H1 (cell line): Measurements from ENCODE around the gene UBE3C. TPM values are rescaled to one million over a fixed set of nuclear protein-coding genes. Genes with fewer than 3 reads are reported as not detected.

Source experiments
- CTCF ChIA-PET: fragments of 300-600 bp; sonication (Branson Sonifier 250); formaldehyde crosslinking; loops from one replicate; lab custom pipeline; 2021; ENCODE audit not compliant: partially characterized antibody; lab: Charles Lee
- POLR2A ChIA-PET: fragments of 300-600 bp; sonication (Branson Sonifier 250); formaldehyde crosslinking; loops from one replicate; lab custom pipeline; 2021; ENCODE audit warnings: inconsistent platforms; ENCODE audit not compliant: partially characterized antibody; lab: Charles Lee
- DNase-seq, 2 experiments: peaks; one replicate each; pipeline versions ENCODE4 v3.0.0 to v3.0.0-alpha.2; 2010 to 2022; ENCODE audit warnings: low spot score in 2 of 2, low read depth in 1 of 2, mixed read lengths in 1 of 2
- FAIRE-seq: peaks from 2 replicates; lab custom pipeline; 2011; peaks lifted over from hg19 to GRCh38; lab: Jason Lieb, UNC
- H2AFZ ChIP-seq: 2 replicates; pipeline ENCODE4 v1.8.1; 2012; ENCODE audit warnings: low read length, inconsistent platforms
- H2AK5ac ChIP-seq: 2 replicates; pipeline ENCODE4 v1.6.1; 2013; ENCODE audit warnings: low read depth, low read length
- H2BK120ac ChIP-seq: replicated peaks from 2 replicates; pipeline ENCODE3; 2013; ENCODE audit warnings: low read depth, low read length, inconsistent platforms
- H2BK12ac ChIP-seq: 2 replicates; pipeline ENCODE4 v1.6.1; 2013; ENCODE audit warnings: low read depth, low read length
- H2BK15ac ChIP-seq: 2 replicates; pipeline ENCODE4 v1.6.1; 2013; ENCODE audit warnings: low read length
- H2BK20ac ChIP-seq: 2 replicates; pipeline ENCODE4 v1.6.1; 2013; ENCODE audit warnings: low read length
- H2BK5ac ChIP-seq: 2 replicates; pipeline ENCODE4 v1.6.1; 2013; ENCODE audit warnings: low read depth, low read length
- H3K14ac ChIP-seq: 2 replicates; pipeline ENCODE4 v1.6.1; 2013; ENCODE audit warnings: inconsistent platforms; ENCODE audit not compliant: insufficient read length
- H3K18ac ChIP-seq: 2 replicates; pipeline ENCODE4 v1.6.1; 2013; ENCODE audit warnings: low read length; ENCODE audit errors: extremely low read depth
- H3K23ac ChIP-seq: 2 replicates; pipeline ENCODE4 v1.6.1; 2013; ENCODE audit warnings: inconsistent platforms; ENCODE audit not compliant: insufficient read length
- H3K23me2 ChIP-seq: 2 replicates; pipeline ENCODE4 v1.6.1; 2013; ENCODE audit warnings: low read depth, low read length
- H3K27ac ChIP-seq: 2 replicates; pipeline ENCODE4 v1.6.1; 2011; ENCODE audit warnings: low read depth, low read length, inconsistent platforms
- H3K27me3 ChIP-seq, 4 experiments: replicated peaks in 1 of 4; 1 replicate in 1 of 4; 2 replicates in 3 of 4; pipeline versions ENCODE4 v1.6.1 to v1.8.1; 2011 to 2013; ENCODE audit warnings: low read length in 3 of 4, mild to moderate bottlenecking in 3 of 4, inconsistent platforms in 2 of 4, mixed read lengths in 2 of 4, moderate library complexity in 1 of 4; ENCODE audit not compliant: control insufficient read depth in 3 of 4, insufficient read depth in 3 of 4; ENCODE audit errors: extremely low read depth in 1 of 4
- H3K36me3 ChIP-seq, 4 experiments: 2 replicates each; pipeline versions ENCODE4 v1.6.1 to v1.8.1; 2011 to 2013; ENCODE audit warnings: mild to moderate bottlenecking in 4 of 4, low read length in 3 of 4, moderate library complexity in 2 of 4, control low read depth in 1 of 4, inconsistent platforms in 1 of 4; ENCODE audit not compliant: insufficient read depth in 4 of 4, control insufficient read depth in 2 of 4
- H3K4ac ChIP-seq: replicated peaks from 2 replicates; pipeline ENCODE3; 2013; ENCODE audit warnings: low read length, low read depth, mixed read lengths, inconsistent platforms; ENCODE audit not compliant: insufficient read length
- H3K4me1 ChIP-seq, 4 experiments: replicated peaks in 1 of 4; 1 replicate in 1 of 4; 2 replicates in 3 of 4; pipeline versions ENCODE4 v1.6.1 to v1.8.1; 2011 to 2013; ENCODE audit warnings: low read length in 3 of 4, inconsistent platforms in 2 of 4, mixed read lengths in 1 of 4; ENCODE audit not compliant: insufficient read depth in 4 of 4, control insufficient read depth in 3 of 4
- H3K4me2 ChIP-seq, 2 experiments: 2 replicates each; pipeline versions ENCODE4 v1.6.1 to v1.8.1; 2011 to 2013; ENCODE audit warnings: low read depth in 2 of 2, low read length in 2 of 2, control low read depth in 1 of 2, inconsistent platforms in 1 of 2, mild to moderate bottlenecking in 1 of 2; ENCODE audit not compliant: insufficient read depth in 1 of 2
- H3K4me3 ChIP-seq, 4 experiments: fragments of 200-600, 300-600 bp in 1 of 4; sonication (generic), shearing (Covaris generic), sonication (Bioruptor Twin) in 1 of 4; 2 replicates each; pipeline versions ENCODE4 v1.5.1 to v1.8.1; 2011 to 2016; ENCODE audit warnings: low read length in 4 of 4, low read depth in 3 of 4, control low read depth in 2 of 4, inconsistent platforms in 2 of 4, mild to moderate bottlenecking in 2 of 4, mixed read lengths in 1 of 4, moderate library complexity in 1 of 4; ENCODE audit not compliant: insufficient read depth in 2 of 4; ENCODE audit errors: extremely low read depth in 1 of 4
- H3K56ac ChIP-seq: replicated peaks from 2 replicates; pipeline ENCODE3; 2013; ENCODE audit warnings: low read depth, mild to moderate bottlenecking, mixed read lengths, low read length, inconsistent platforms; ENCODE audit not compliant: insufficient read length
- H3K79me1 ChIP-seq: 2 replicates; pipeline ENCODE4 v1.6.1; 2013; ENCODE audit warnings: low read depth, low read length, control low read depth
- H3K79me2 ChIP-seq, 2 experiments: 2 replicates each; pipeline versions ENCODE4 v1.6.1 to v1.8.1; 2012 to 2013; ENCODE audit warnings: low read length in 2 of 2, mild to moderate bottlenecking in 2 of 2, inconsistent platforms in 1 of 2; ENCODE audit not compliant: insufficient read depth in 2 of 2, control insufficient read depth in 1 of 2
- H3K9ac ChIP-seq, 4 experiments: replicated peaks in 1 of 4; 1 replicate in 1 of 4; 2 replicates in 3 of 4; pipeline versions ENCODE4 v1.6.1 to v1.8.1; 2011 to 2013; ENCODE audit warnings: low read depth in 3 of 4, low read length in 3 of 4, control low read depth in 2 of 4, mild to moderate bottlenecking in 2 of 4, moderate library complexity in 2 of 4, inconsistent platforms in 1 of 4; ENCODE audit errors: extremely low read depth in 1 of 4
- H3K9me3 ChIP-seq, 2 experiments: 2 replicates each; pipeline versions ENCODE4 v1.6.1 to v1.8.1; 2012 to 2013; ENCODE audit warnings: mild to moderate bottlenecking in 2 of 2, moderate library complexity in 2 of 2, control low read depth in 1 of 2, inconsistent platforms in 1 of 2, low read depth in 1 of 2, low read length in 1 of 2, mixed read lengths in 1 of 2; ENCODE audit not compliant: insufficient read depth in 2 of 2
- H4K20me1 ChIP-seq, 2 experiments: replicated peaks in 1 of 2; 2 replicates each; pipeline versions ENCODE3 to v1.8.1; 2011 to 2013; ENCODE audit warnings: inconsistent platforms in 2 of 2, low read length in 2 of 2, mild to moderate bottlenecking in 1 of 2; ENCODE audit not compliant: insufficient read depth in 2 of 2, control insufficient read depth in 1 of 2
- H4K5ac ChIP-seq: 2 replicates; pipeline ENCODE4 v1.6.1; 2013; ENCODE audit warnings: low read length, low read depth, mixed read lengths, inconsistent platforms; ENCODE audit not compliant: insufficient read length
- H4K8ac ChIP-seq: 2 replicates; pipeline ENCODE4 v1.8.0; 2013; ENCODE audit warnings: mild to moderate bottlenecking, moderate library complexity, low read length, inconsistent platforms; ENCODE audit not compliant: insufficient read depth; ENCODE audit errors: extremely low read depth
- H4K91ac ChIP-seq: replicated peaks from 2 replicates; pipeline ENCODE3; 2013; ENCODE audit warnings: low read length, mixed read lengths, inconsistent platforms; ENCODE audit not compliant: insufficient read length
- E2F6 ChIP-seq: IDR thresholded peaks from 2 replicates; pipeline ENCODE4 v1.6.1; 2012; ENCODE audit warnings: inconsistent platforms
- JUND ChIP-seq: IDR thresholded peaks from 2 replicates; pipeline ENCODE4 v1.6.1; 2011; ENCODE audit warnings: mild to moderate bottlenecking, improper control_type of control experiment, low read length
- MAX ChIP-seq: IDR thresholded peaks from 2 replicates; pipeline ENCODE4 v1.6.1; 2012; ENCODE audit warnings: inconsistent platforms
- RNF2 ChIP-seq: fragments of 200-900, 300-1000 bp; sonication (generic); IDR thresholded peaks from 2 replicates; pipeline ENCODE4 v1.7.1; 2016; ENCODE audit warnings: borderline replicate concordance, low read depth, mild to moderate bottlenecking, antibody characterized with exemption, low read length; ENCODE audit not compliant: poor library complexity, severe bottlenecking; ENCODE audit errors: missing control alignments
- TCF12 ChIP-seq: IDR thresholded peaks from 2 replicates; pipeline ENCODE4 v1.6.1; 2011; ENCODE audit warnings: low read depth, mild to moderate bottlenecking, low read length
- WGBS, 2 experiments: shearing (Covaris generic) in 1 of 2; methylation state at CpG; one replicate each; pipeline versions ENCODE4 v1.1.6 to v1.1.7; 2013 to 2015; ENCODE audit warnings: low lambda C conversion rate in 2 of 2, mixed read lengths in 2 of 2, inconsistent platforms in 1 of 2, low coverage in 1 of 2, missing lambda C conversion rate in 1 of 2; ENCODE audit not compliant: insufficient replicate concordance in 2 of 2, insufficient coverage in 1 of 2, insufficient read length in 1 of 2; ENCODE audit errors: extremely low coverage in 1 of 2, missing lambda C conversion rate in 1 of 2; 5-methylcytosine and 5-hydroxymethylcytosine counted together
- polyA plus RNA-seq, 7 experiments: library from polyadenylated mRNA; depleted of rRNA in 3 of 7; stranded (reverse) in 5 of 7; unstranded in 2 of 7; fragments of >200 nt in 5 of 7; fragments of 200-250 nt in 2 of 7; gene quantifications; 1 replicate in 5 of 7; 2 replicates in 1 of 7; 4 replicates in 1 of 7; pipeline versions ENCODE4 v1.2.1 to v1.2.3, GENCODE V29; 2011 to 2013; ENCODE audit warnings: missing spikeins in 2 of 7, mixed read lengths in 2 of 7
- total RNA-seq: library from RNA; stranded (reverse); fragmentation: NEBNext Ultra II Directional; extraction: Animal tissue kit (Norgen Biotek cat#: 25700); gene quantifications from 2 replicates; pipeline ENCODE4 v1.2.1, GENCODE V29; 2021

Gene UBE3C
- total and polyA plus RNA-seq, 2 of the 8 experiments (the other 6 are each of a cell fraction or from before 2014, with no cell fraction given), result 32.0 to 54.1 TPM

- H3K23me2 ChIP-seq, result peaks cover 8% of the 10 kb centered on the region
- peak overlapping the region; percentile 90; the same call in 1 of the 2 replicates for H4K8ac ChIP-seq
- H3K4me1 ChIP-seq, result peaks cover 0 to 10% (median 8%) of the 10 kb centered on the region in 4 experiments; a peak in 6 of 7 replicates
- FAIRE-seq, result no peak
- H2AFZ ChIP-seq, result no peak overlapping the region
- ChIA-PET CTCF (interaction anchor here (3.2 kb wide), 1 partner anchor 11 kb away, joined by 15 read pairs; no protein-coding TSS in a partner anchor), POLR2A (interaction anchor here (1.0 to 1.9 kb wide), 4 partner anchors 9 to 111 kb away, joined by 3 to 8 read pairs (median 4); no protein-coding TSS in a partner anchor)
- peaks cover 9% of the 10 kb centered on the region for H3K79me1 ChIP-seq
- H3K9ac ChIP-seq, result peak overlapping the region; percentile 63 to 83 (median 75)
- H3K4ac ChIP-seq, result no peak overlapping the region
- H4K5ac ChIP-seq, result peak overlapping the region; percentile 22
- H3K4me3 ChIP-seq, result peak overlapping the region; percentile 61 to 95 (median 93)
- DNase-seq, result peak in 1 of 2 experiments; percentile 20
- no peak overlapping the region for H2BK5ac ChIP-seq
- no peak overlapping the region for H2BK120ac ChIP-seq
- H2BK20ac ChIP-seq, result no peak overlapping the region
- H3K27me3 ChIP-seq, result no peaks in the 10 kb centered on the region
- no peak overlapping the region for H3K18ac ChIP-seq
- H3K36me3 ChIP-seq, result peaks cover 2 to 24% (median 5%) of the 10 kb centered on the region in 4 experiments; a peak in 4 of 8 replicates
- TF ChIP-seq TCF12, result no peak
- peak; percentile 66 for TF ChIP-seq E2F6
- no peak for TF ChIP-seq JUND
- no peak for TF ChIP-seq RNF2
- peak; percentile 59; the same call in 1 of the 2 replicates for TF ChIP-seq MAX
- H3K23ac ChIP-seq, result no peak overlapping the region
- H2AK5ac ChIP-seq, result no peak overlapping the region
- peak overlapping the region; percentile 95 to 99 for H3K4me2 ChIP-seq
- H4K91ac ChIP-seq, result peak overlapping the region; percentile 79
- H3K9me3 ChIP-seq, result no peaks in the 10 kb centered on the region
- H3K56ac ChIP-seq, result peak overlapping the region; percentile 33
- H4K20me1 ChIP-seq, result peaks cover 27 to 40% of the 10 kb centered on the region in 2 experiments
- H3K14ac ChIP-seq, result no peak overlapping the region
- peaks cover 47 to 57% of the 10 kb centered on the region in 2 experiments for H3K79me2 ChIP-seq
- peak overlapping the region; percentile 75 for H3K27ac ChIP-seq
- 34% methylated on average over 19 of the region's 19 CpGs; no CpG with 5 or more reads in 1 of the 2 experiments for WGBS, 2 experiments
- H2BK15ac ChIP-seq, result no peak overlapping the region
- no peak overlapping the region for H2BK12ac ChIP-seq
These were observed 1.2 kb downstream of the UBE3C start for GRCh38 chr7:157139810-157140510.
